Esophagus (tissue), 2 donors: ENCODE data around the gene PLCB1. TPM values are rescaled to one million over a fixed set of nuclear protein-coding genes. Genes with fewer than 3 reads are reported as not detected.
"Not testable (repeated sequence)": the region's sequence is repeated elsewhere in the genome, so short reads cannot be mapped to it uniquely, and the experiment has no call there.

ENCODE experiments used
- H3K27ac ChIP-seq, 2 donors: one replicate each; pipeline ENCODE4 v1.5.1; 2013; ENCODE audit warnings: low read depth in 2 of 2, mild to moderate bottlenecking in 2 of 2, inconsistent platforms in 1 of 2, low read length in 1 of 2, moderate library complexity in 1 of 2
- H3K27me3 ChIP-seq, 2 donors: one replicate each; pipeline ENCODE4 v1.6.1; 2013; ENCODE audit warnings: low read length in 2 of 2, control low read depth in 1 of 2, mild to moderate bottlenecking in 1 of 2; ENCODE audit not compliant: insufficient read depth in 2 of 2, control insufficient read depth in 1 of 2
- H3K36me3 ChIP-seq, 2 donors: one replicate each; pipeline ENCODE4 v1.6.1; 2013; ENCODE audit warnings: low read length in 1 of 2; ENCODE audit not compliant: control insufficient read depth in 2 of 2, insufficient read depth in 2 of 2
- H3K4me1 ChIP-seq, 2 donors: one replicate each; pipeline ENCODE4 v1.6.1; 2013; ENCODE audit warnings: low read length in 1 of 2; ENCODE audit not compliant: control insufficient read depth in 2 of 2, insufficient read depth in 2 of 2
- H3K4me3 ChIP-seq, 2 donors: one replicate each; pipeline ENCODE4 v1.5.1; 2013; ENCODE audit warnings: low read length in 2 of 2, mild to moderate bottlenecking in 2 of 2, low read depth in 1 of 2, moderate library complexity in 1 of 2
- H3K9me3 ChIP-seq, 2 donors: one replicate each; pipeline ENCODE4 v1.6.1; 2013; ENCODE audit warnings: mild to moderate bottlenecking in 2 of 2, low read depth in 1 of 2, low read length in 1 of 2, moderate library complexity in 1 of 2; ENCODE audit not compliant: control insufficient read depth in 2 of 2, insufficient read depth in 1 of 2
- WGBS, 2 donors: extraction: QIAGEN DNeasy Blood & Tissue Kit; methylation state at CpG; one replicate each; pipeline ENCODE4 v1.1.7; 2013; 5-methylcytosine and 5-hydroxymethylcytosine counted together
- polyA plus RNA-seq, 2 donors: library from polyadenylated mRNA; stranded (reverse); fragments of 200-250 nt; gene quantifications; one replicate each; pipeline ENCODE4 v1.2.3, GENCODE V29; 2013
- donor health status: healthy with polysubstance abuse.
- donor health status: Bipolar disorder and iron deficiency.

PLCB1 gene
- polyA plus RNA-seq, 2 donors, result 1.7 to 3.0 TPM

DNA sequence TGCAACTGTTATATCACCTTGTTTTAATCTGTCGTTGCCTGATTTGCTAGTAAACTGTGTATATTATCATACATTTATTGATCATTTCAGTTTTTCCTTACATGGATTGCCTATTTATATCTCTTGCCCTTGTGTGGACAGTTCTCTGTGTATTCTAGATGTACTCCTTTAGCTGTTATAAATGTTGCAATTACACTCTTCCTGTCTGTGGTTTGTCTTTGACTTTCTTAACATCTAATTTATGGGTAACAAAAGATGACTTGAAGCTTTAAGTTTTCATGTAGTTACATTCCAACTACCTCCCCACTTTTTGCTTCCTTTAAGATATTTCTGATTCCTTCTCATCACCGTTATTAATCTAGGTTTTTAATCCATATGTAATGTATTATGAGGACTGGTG, 22.6 kb downstream of the PLCB1 start:
- no peaks in the 10 kb centered on the region for H3K9me3 ChIP-seq
- no peaks in the 10 kb centered on the region for H3K36me3 ChIP-seq
- peaks cover 0 to 2% of the 10 kb centered on the region in 2 donors for H3K4me1 ChIP-seq
- no peaks in the 10 kb centered on the region for H3K27me3 ChIP-seq
- H3K4me3 ChIP-seq, result no peak overlapping the region
- 78 to 88% methylated on average over 2 of the region's 2 CpGs for WGBS, 2 donors
- H3K27ac ChIP-seq, result no peak overlapping the region

GRCh38 chr20:8155229-8155628, 23.2 kb downstream of the PLCB1 start:
- H3K9me3 ChIP-seq, result no peaks in the 10 kb centered on the region
- H3K27me3 ChIP-seq, result no peaks in the 10 kb centered on the region
- peaks cover 0 to 2% of the 10 kb centered on the region in 2 donors for H3K4me1 ChIP-seq
- WGBS, 2 donors, result 83 to 87% methylated on average over 1 of the region's 1 CpG
- H3K27ac ChIP-seq, result no peak overlapping the region
- H3K4me3 ChIP-seq, result no peak overlapping the region
- no peaks in the 10 kb centered on the region for H3K36me3 ChIP-seq

GRCh38 chr20:8155812-8156211, 23.7 kb downstream of the PLCB1 start:
- H3K4me1 ChIP-seq, result peaks cover 0 to 2% of the 10 kb centered on the region in 2 donors
- 44 to 50% methylated on average over 2 of the region's 2 CpGs for WGBS, 2 donors
- H3K9me3 ChIP-seq, result no peaks in the 10 kb centered on the region
- H3K36me3 ChIP-seq, result no peaks in the 10 kb centered on the region
- H3K27ac ChIP-seq, result peak overlapping the region; percentile 31 to 64
- H3K27me3 ChIP-seq, result no peaks in the 10 kb centered on the region
- no peak overlapping the region for H3K4me3 ChIP-seq

- Histone ChIP-seq H3K4me1 (peaks cover 0 to 2% of the 10 kb centered on the region in 2 donors), H3K36me3 (no peaks in the 10 kb centered on the region), H3K27ac (peak overlapping the region; percentile 31 to 64), H3K4me3 (no peak overlapping the region), H3K9me3 (no peaks in the 10 kb centered on the region), H3K27me3 (no peaks in the 10 kb centered on the region)
Observed at GRCh38 chr20:8156235-8157079, 24.4 kb downstream of the PLCB1 start.

GRCh38 chr20:8159217-8159616, 27.2 kb downstream of the PLCB1 start:
- H3K4me1 ChIP-seq, H3K4me3 ChIP-seq, H3K27me3 ChIP-seq, H3K36me3 ChIP-seq, H3K27ac ChIP-seq, H3K9me3 ChIP-seq: not testable (repeated sequence)
- 89 to 93% methylated on average over 1 of the region's 1 CpG for WGBS, 2 donors

DNA sequence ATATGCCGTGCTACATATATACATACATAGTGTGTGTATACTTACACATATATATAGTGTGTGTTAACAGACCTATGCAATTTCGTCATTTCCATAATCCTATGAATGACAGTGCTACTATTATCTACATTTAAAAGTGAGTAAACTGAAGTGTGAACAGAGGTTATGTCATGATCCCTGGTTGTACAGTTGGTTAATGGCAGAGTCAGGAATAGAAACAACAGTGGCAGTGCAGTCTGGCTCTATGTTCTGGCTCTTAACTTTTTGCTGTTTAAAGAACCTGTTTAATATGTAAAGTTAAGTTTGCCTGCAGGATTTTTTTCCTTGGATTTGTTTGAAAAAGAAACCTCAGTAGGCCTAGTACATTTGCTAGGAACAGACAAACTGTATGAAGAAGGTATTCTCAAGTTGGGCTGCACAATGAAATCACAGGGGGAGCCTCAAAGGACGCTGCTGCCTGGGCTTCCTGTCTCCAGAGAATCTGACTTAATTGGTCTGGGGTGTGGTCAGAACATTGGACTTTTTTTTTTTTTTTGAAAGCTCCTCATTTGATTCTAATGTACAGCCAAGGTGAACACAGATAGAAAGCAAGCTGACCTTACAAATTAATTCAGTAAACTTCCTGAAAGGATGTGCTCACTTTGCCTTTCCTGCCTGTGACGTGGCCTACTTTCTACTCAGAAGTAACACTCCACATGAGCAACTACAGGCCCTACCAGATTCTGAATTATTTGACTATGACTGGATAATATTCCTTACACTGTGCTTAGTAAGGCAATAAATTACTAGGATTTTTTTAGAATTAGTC, 29.4 kb downstream of the PLCB1 start:
- Histone ChIP-seq H3K4me3 (no peak overlapping the region), H3K27ac (no peak overlapping the region), H3K4me1 (no peaks in the 10 kb centered on the region), H3K9me3 (no peaks in the 10 kb centered on the region), H3K27me3 (no peaks in the 10 kb centered on the region), H3K36me3 (no peaks in the 10 kb centered on the region)
- 64% methylated on average over 4 of the region's 4 CpGs for WGBS, 2 donors

- H3K36me3 ChIP-seq, result no peaks in the 10 kb centered on the region
- no peak overlapping the region for H3K4me3 ChIP-seq
- H3K27me3 ChIP-seq, result no peaks in the 10 kb centered on the region
- H3K27ac ChIP-seq, result no peak overlapping the region
- 89 to 92% methylated on average over 2 of the region's 2 CpGs for WGBS, 2 donors
- H3K4me1 ChIP-seq, result no peaks in the 10 kb centered on the region
- no peaks in the 10 kb centered on the region for H3K9me3 ChIP-seq
Observed at GRCh38 chr20:8162610-8163009, 30.5 kb downstream of the PLCB1 start.

DNA sequence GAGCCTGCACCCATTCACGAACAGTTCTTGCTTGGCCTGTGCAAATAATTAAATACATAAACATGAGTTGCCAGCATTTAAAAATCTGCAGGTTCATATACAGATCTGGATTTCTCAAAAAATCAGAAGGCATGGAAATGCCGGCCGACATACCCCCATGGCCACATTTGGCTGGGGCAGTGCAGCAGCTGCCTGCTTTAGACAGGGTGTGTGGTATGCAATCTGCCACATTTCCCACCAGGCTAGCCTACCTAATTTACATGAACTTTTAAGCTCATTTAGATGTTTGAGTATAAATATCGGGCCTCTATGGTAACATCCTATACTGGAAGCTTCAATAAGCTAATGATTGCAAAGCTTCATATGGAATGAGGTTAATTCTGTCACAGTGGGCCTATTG, 31.5 kb downstream of the PLCB1 start:
- Histone ChIP-seq H3K9me3 (no peaks in the 10 kb centered on the region), H3K27ac (no peak overlapping the region), H3K4me1 (no peaks in the 10 kb centered on the region), H3K4me3 (no peak overlapping the region), H3K36me3 (no peaks in the 10 kb centered on the region), H3K27me3 (no peaks in the 10 kb centered on the region)
- WGBS, 2 donors, result 80 to 91% methylated on average over 4 of the region's 4 CpGs

DNA sequence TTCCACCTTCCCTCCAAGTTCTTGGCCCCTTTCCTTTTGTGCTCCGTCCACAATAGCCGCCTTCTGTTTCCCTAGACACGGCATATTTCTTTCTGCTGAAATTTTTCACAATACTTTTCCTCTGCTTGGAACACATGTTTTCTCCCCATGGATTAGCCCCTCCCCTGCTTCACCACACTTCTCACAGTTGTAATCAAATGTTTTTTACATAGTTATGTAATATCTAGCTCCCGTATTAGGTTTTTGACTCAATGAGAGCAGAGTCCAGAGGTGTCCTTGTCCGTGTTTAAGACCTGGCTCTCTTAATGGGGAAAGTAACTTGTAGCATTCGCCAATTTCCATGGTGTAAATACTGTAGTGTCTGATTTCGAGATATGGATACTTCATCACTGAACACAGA, 34.7 kb downstream of the PLCB1 start:
- H3K27ac ChIP-seq, result no peak overlapping the region
- H3K4me1 ChIP-seq, result no peaks in the 10 kb centered on the region
- H3K27me3 ChIP-seq, result no peaks in the 10 kb centered on the region
- no peaks in the 10 kb centered on the region for H3K36me3 ChIP-seq
- 89 to 95% methylated on average over 7 of the region's 7 CpGs for WGBS, 2 donors
- no peaks in the 10 kb centered on the region for H3K9me3 ChIP-seq
- no peak overlapping the region for H3K4me3 ChIP-seq
